ENCODE results near the gene CAPN14.

CAPN14 gene

DNA sequence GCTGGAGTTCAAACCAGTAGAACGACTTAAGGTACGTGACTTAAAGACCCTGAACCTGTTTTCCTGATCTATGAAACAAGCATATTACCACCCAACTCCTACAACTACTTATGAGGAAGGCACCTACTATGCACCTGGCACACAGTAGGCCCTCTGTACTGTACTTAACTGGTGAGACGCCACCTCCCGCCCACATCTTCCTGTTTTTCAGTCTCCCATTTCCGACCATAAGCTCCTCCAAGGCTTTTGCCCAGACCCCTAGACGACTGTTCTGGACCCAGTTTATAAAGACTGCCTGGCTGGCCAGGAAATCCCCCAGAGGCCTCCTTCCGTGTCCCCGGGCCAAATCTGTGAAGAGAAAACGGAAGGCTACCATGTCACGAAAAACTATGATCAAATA, 80.6 kb downstream of the CAPN14 start:
- no peak overlapping the region for H3K4me3 ChIP-seq (ENCODE audit: low read depth, low read length)
- DNase-seq (ENCODE audit: low read depth): no peak
- TF ChIP-seq, protein P1, sequence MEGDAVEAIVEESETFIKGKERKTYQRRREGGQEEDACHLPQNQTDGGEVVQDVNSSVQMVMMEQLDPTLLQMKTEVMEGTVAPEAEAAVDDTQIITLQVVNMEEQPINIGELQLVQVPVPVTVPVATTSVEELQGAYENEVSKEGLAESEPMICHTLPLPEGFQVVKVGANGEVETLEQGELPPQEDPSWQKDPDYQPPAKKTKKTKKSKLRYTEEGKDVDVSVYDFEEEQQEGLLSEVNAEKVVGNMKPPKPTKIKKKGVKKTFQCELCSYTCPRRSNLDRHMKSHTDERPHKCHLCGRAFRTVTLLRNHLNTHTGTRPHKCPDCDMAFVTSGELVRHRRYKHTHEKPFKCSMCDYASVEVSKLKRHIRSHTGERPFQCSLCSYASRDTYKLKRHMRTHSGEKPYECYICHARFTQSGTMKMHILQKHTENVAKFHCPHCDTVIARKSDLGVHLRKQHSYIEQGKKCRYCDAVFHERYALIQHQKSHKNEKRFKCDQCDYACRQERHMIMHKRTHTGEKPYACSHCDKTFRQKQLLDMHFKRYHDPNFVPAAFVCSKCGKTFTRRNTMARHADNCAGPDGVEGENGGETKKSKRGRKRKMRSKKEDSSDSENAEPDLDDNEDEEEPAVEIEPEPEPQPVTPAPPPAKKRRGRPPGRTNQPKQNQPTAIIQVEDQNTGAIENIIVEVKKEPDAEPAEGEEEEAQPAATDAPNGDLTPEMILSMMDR (IDR thresholded peaks at IDR 0.05; ENCODE audit: low read depth, low read length, missing control alignments): no peak
- in situ Hi-C loops (cut with HindIII; ENCODE audit: low sequenced_read_pairs): no loop called here

DNA sequence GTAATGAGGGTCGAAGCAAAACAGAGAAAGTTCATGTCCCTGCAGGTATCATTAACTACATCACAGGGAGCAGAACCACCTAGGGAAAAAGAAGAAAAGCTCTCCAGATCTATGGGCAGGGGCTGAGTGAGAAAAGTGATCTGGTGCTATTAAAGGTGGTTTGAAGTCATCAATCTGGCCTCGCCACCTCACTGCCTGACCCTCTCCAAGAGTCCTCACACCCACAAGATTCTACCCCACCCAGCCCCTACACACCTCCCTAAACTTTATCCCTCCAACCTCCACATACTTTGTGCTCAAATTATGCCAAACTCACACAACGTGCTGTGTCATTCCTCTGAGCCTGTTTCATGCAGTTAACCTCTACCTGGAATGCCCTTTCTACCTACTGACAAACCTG, 81.3 kb downstream of the CAPN14 start:
- in situ Hi-C loops (cut with HindIII; ENCODE audit: low sequenced_read_pairs): no loop called here
- TF ChIP-seq, protein P1 (IDR thresholded peaks at IDR 0.05; ENCODE audit: low read depth, low read length, missing control alignments): no peak
- no peak overlapping the region for H3K4me3 ChIP-seq (ENCODE audit: low read depth, low read length)
- DNase-seq (ENCODE audit: low read depth): no peak

DNA sequence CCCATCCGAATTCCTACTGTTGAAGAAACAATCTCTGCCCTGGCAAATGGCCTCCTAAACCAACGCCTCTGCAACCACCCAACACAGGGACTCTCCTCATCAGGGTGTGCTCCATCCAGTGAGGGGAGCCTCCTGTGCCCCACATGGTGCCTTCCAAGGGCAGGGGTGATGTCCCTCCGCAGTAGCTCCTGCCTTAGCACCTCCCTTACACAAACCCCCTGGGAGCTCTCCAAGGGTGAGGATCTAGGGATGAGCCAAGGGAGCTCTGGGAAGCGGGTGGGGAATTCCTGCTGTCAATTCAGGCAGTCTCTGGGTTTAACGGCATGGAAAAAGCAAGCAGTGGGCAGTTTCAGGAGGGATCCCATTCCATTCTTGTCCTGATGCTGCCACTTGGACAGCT, 82.8 kb downstream of the CAPN14 start:
- DNase-seq (ENCODE audit: low read depth): no peak
- in situ Hi-C loops (cut with HindIII; ENCODE audit: low sequenced_read_pairs): no loop called here
- TF ChIP-seq, protein P1 (IDR thresholded peaks at IDR 0.05; ENCODE audit: low read depth, low read length, missing control alignments): no peak
- no peak overlapping the region for H3K4me3 ChIP-seq (ENCODE audit: low read depth, low read length)

DNA sequence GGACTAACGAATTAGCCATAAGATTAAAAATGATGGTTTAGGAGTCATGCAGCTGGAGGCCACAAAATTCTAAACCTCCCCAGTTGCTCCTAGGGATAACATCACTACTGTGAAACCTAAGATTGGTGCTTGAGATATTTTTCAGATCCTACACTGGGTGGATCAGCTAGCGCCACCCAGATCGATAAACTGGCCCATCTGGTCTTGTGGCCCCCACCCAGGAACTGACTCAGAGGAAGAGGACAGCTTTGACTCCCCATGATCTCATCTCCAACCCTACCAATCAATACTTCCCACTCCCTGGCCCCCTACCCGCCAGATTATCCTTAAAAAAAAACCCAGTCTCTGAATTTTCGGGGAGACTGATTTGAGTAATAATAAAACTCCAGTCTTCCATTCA, 84.5 kb downstream of the CAPN14 start:
- no peak overlapping the region for H3K4me3 ChIP-seq (ENCODE audit: low read depth, low read length)
- TF ChIP-seq, protein P1 (IDR thresholded peaks at IDR 0.05; ENCODE audit: low read depth, low read length, missing control alignments): no peak

DNA sequence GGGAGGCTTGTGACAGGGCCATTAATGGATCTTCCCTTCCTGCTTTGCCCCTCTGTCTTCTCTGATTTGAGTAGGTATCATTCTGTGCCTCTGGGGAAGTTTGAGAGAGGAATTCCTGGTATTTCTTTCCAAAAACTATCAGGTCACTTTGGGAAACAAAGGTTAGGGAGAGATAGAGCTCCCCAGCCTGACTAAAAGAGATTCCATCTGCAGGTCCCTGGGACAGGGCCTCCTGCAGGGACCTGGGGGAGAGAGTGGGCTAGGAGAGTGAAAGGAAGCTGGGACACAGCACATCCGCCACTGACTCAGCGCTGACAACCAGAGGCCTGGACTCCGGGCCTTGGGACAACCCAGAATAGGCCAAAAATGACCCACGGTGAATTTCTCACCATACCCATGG, 85.4 kb downstream of the CAPN14 start:
- TF ChIP-seq, protein P1 (IDR thresholded peaks at IDR 0.05; ENCODE audit: low read depth, low read length, missing control alignments): no peak
- no peak for DNase-seq (ENCODE audit: low read depth)
- in situ Hi-C loops (cut with HindIII; ENCODE audit: low sequenced_read_pairs): no loop called here
- no peak overlapping the region for H3K4me3 ChIP-seq (ENCODE audit: low read depth, low read length)

More for the DNA sequence above, 84.5 kb downstream of the CAPN14 start:
- no peak for DNase-seq (ENCODE audit: low read depth)
- in situ Hi-C loops (cut with HindIII; ENCODE audit: low sequenced_read_pairs): no loop called here

DNA sequence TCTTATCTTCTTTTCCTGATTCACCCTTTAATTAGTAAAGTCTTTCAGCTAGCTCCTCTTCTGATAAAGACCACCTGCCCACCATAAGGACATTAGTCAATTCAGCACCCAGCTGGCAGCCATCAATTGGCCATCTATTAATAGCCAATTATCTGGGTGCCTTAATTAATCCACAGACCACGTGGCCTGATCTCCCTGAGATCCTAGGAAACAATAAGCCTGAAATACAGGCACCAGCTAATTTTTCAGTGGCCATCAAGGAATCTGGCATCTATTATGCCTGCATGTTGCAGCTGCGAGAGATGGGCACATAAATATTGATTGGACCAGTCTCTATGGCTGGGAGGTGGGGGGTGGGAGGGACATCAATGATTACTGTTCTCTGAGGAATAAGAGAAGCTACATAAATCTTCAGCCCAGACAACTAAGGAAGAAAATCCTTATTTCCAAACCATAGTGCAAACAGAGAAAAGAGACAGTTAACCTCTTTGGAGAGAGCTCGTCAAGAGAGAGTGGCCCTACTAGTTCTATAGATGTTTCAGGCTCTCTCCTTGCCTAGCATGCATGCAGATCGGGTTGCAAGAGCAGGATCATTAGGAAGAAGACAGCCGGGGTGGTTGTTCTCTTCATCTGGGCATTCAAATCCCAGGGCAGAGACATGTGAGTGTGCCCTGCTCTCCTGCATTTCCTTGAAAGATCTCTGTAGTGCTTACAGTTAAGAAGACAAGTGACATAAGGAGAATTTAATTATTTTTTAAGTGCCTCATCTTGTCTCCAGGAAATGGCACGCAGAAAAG, 87.7 kb downstream of the CAPN14 start:
- H3K4me3 ChIP-seq (ENCODE audit: low read depth, low read length): no peak overlapping the region
- no peak for DNase-seq (ENCODE audit: low read depth)
- in situ Hi-C loops (cut with HindIII; ENCODE audit: low sequenced_read_pairs): no loop called here
- TF ChIP-seq, protein P1 (IDR thresholded peaks at IDR 0.05; ENCODE audit: low read depth, low read length, missing control alignments): no peak

Measured in astrocyte of the cerebellum (primary cell).